HUES48 (cell line): ENCODE data around the gene TANGO2.

Experiments used
- H3K27ac ChIP-seq: one replicate; pipeline ENCODE4 v1.7.0; 2013; ENCODE audit warnings: low read depth, low read length, inconsistent platforms
- H3K27me3 ChIP-seq: 2 replicates; pipeline ENCODE4 v1.6.1; 2013; ENCODE audit warnings: mild to moderate bottlenecking, low read length; ENCODE audit not compliant: control insufficient read depth, insufficient read depth
- H3K36me3 ChIP-seq: 2 replicates; pipeline ENCODE4 v1.6.1; 2013; ENCODE audit warnings: low read length; ENCODE audit not compliant: control insufficient read depth, insufficient read depth
- H3K4me1 ChIP-seq: 2 replicates; pipeline ENCODE4 v1.6.1; 2013; ENCODE audit warnings: mild to moderate bottlenecking, low read length; ENCODE audit not compliant: control insufficient read depth, insufficient read depth
- H3K4me3 ChIP-seq: 2 replicates; pipeline ENCODE4 v1.5.1; 2013; ENCODE audit warnings: mild to moderate bottlenecking, low read depth, low read length
- H3K9ac ChIP-seq: 2 replicates; pipeline ENCODE4 v1.6.1; 2013; ENCODE audit warnings: mild to moderate bottlenecking, low read depth, low read length, moderate library complexity
- H3K9me3 ChIP-seq: 2 replicates; pipeline ENCODE4 v1.6.1; 2013; ENCODE audit warnings: low read length; ENCODE audit not compliant: control insufficient read depth, insufficient read depth

Gene TANGO2

GRCh38 chr22:20043997-20044342, 23.1 kb downstream of the TANGO2 start:
- Histone ChIP-seq H3K4me3 (no peak overlapping the region), H3K36me3 (no peaks in the 10 kb centered on the region), H3K27ac (no peak overlapping the region), H3K9ac (no peak overlapping the region), H3K27me3 (no peaks in the 10 kb centered on the region), H3K9me3 (no peaks in the 10 kb centered on the region; the same call in 1 of the 2 replicates), H3K4me1 (no peaks in the 10 kb centered on the region)

- no peak overlapping the region for H3K27ac ChIP-seq
- H3K4me1 ChIP-seq = no peaks in the 10 kb centered on the region
- H3K27me3 ChIP-seq = no peaks in the 10 kb centered on the region
- H3K9ac ChIP-seq = no peak overlapping the region
- no peak overlapping the region for H3K4me3 ChIP-seq
- no peaks in the 10 kb centered on the region; the same call in 1 of the 2 replicates for H3K9me3 ChIP-seq
- no peaks in the 10 kb centered on the region for H3K36me3 ChIP-seq
Observed at GRCh38 chr22:20044495-20045151, 23.7 kb downstream of the TANGO2 start.

GRCh38 chr22:20046730-20047129, 25.8 kb downstream of the TANGO2 start:
- Histone ChIP-seq H3K4me3 (no peak overlapping the region), H3K27ac (no peak overlapping the region), H3K27me3 (no peaks in the 10 kb centered on the region), H3K36me3 (no peaks in the 10 kb centered on the region), H3K9ac (no peak overlapping the region), H3K4me1 (no peaks in the 10 kb centered on the region), H3K9me3 (no peaks in the 10 kb centered on the region; the same call in 1 of the 2 replicates)

GRCh38 chr22:20051927-20052308, 31.0 kb downstream of the TANGO2 start:
- H3K4me3 ChIP-seq = no peak overlapping the region
- 0 out of 2 replicates have a peak, but pooled peaks cover 4% of the 10 kb centered on the region for H3K36me3 ChIP-seq
- H3K27me3 ChIP-seq = no peaks in the 10 kb centered on the region
- no peaks in the 10 kb centered on the region; the same call in 1 of the 2 replicates for H3K9me3 ChIP-seq
- H3K27ac ChIP-seq = no peak overlapping the region
- H3K9ac ChIP-seq = no peak overlapping the region
- H3K4me1 ChIP-seq = no peaks in the 10 kb centered on the region

- H3K27ac ChIP-seq = no peak overlapping the region
- H3K4me3 ChIP-seq = no peak overlapping the region
- H3K9ac ChIP-seq = no peak overlapping the region
- no peaks in the 10 kb centered on the region for H3K27me3 ChIP-seq
- H3K36me3 ChIP-seq = 0 out of 2 replicates have a peak, but pooled peaks cover 4% of the 10 kb centered on the region
- H3K4me1 ChIP-seq = no peaks in the 10 kb centered on the region
- H3K9me3 ChIP-seq = no peaks in the 10 kb centered on the region; the same call in 1 of the 2 replicates
Observed at GRCh38 chr22:20052309-20053259, 31.7 kb downstream of the TANGO2 start.

GRCh38 chr22:20053407-20054033, 32.6 kb downstream of the TANGO2 start:
- Histone ChIP-seq H3K4me3 (no peak overlapping the region), H3K27me3 (no peaks in the 10 kb centered on the region), H3K36me3 (0 out of 2 replicates have a peak, but pooled peaks cover 4% of the 10 kb centered on the region), H3K9me3 (no peaks in the 10 kb centered on the region; the same call in 1 of the 2 replicates), H3K9ac (no peak overlapping the region), H3K4me1 (no peaks in the 10 kb centered on the region), H3K27ac (no peak overlapping the region)

GRCh38 chr22:20054034-20054427, 33.1 kb downstream of the TANGO2 start:
- no peak overlapping the region for H3K4me3 ChIP-seq
- no peaks in the 10 kb centered on the region for H3K4me1 ChIP-seq
- no peak overlapping the region for H3K27ac ChIP-seq
- H3K9me3 ChIP-seq = no peaks in the 10 kb centered on the region; the same call in 1 of the 2 replicates
- H3K9ac ChIP-seq = no peak overlapping the region
- H3K36me3 ChIP-seq = 0 out of 2 replicates have a peak, but pooled peaks cover 4% of the 10 kb centered on the region
- no peaks in the 10 kb centered on the region for H3K27me3 ChIP-seq

- no peaks in the 10 kb centered on the region for H3K9me3 ChIP-seq
- no peak overlapping the region for H3K27ac ChIP-seq
- no peak overlapping the region for H3K9ac ChIP-seq
- H3K27me3 ChIP-seq = no peaks in the 10 kb centered on the region
- H3K4me1 ChIP-seq = no peaks in the 10 kb centered on the region
- H3K4me3 ChIP-seq = no peak overlapping the region
- 0 out of 2 replicates have a peak, but pooled peaks cover 4% of the 10 kb centered on the region for H3K36me3 ChIP-seq
Observed at GRCh38 chr22:20054485-20054884, 33.6 kb downstream of the TANGO2 start.

- Histone ChIP-seq H3K9me3 (no peaks in the 10 kb centered on the region), H3K9ac (no peak overlapping the region), H3K27ac (no peak overlapping the region), H3K4me3 (no peak overlapping the region), H3K36me3 (0 out of 2 replicates have a peak, but pooled peaks cover 4% of the 10 kb centered on the region), H3K27me3 (no peaks in the 10 kb centered on the region), H3K4me1 (no peaks in the 10 kb centered on the region)
Observed at GRCh38 chr22:20055144-20055543, 34.2 kb downstream of the TANGO2 start.

- H3K9me3 ChIP-seq = no peaks in the 10 kb centered on the region
- H3K9ac ChIP-seq = no peak overlapping the region
- no peaks in the 10 kb centered on the region for H3K27me3 ChIP-seq
- no peak overlapping the region for H3K4me3 ChIP-seq
- no peak overlapping the region for H3K27ac ChIP-seq
- H3K36me3 ChIP-seq = 0 out of 2 replicates have a peak, but pooled peaks cover 4% of the 10 kb centered on the region
- no peaks in the 10 kb centered on the region for H3K4me1 ChIP-seq
Observed at GRCh38 chr22:20055654-20056053, 34.7 kb downstream of the TANGO2 start.
